ENCODE results near the gene TNFRSF19.

DNA sequence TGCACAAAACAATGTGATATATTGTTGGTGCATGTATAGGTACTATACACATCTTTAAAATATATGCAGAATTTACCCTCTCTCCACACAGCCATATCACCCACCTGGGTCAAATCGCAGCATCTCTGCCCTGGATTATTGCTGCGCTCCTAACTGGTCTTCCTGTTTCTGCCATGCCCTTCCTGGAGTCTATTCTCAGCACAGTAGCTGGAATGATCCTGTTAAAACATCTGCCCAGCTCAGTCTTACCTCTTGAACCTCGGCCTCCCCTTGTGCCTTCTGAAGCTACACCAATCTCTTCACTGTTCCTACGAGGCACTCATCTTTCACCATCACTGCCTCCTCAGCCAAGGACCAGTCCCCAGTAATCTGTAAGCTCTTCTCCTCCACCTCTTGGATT is 25.5 kb upstream of the TNFRSF19 start:
- TF ChIP-seq CTCF (IDR thresholded peaks at IDR 0.05) = no peak
- TF ChIP-seq POLR2A (IDR thresholded peaks at IDR 0.05) = no peak

Data from uterus (tissue), 2 donors.